Endometrial microvascular endothelial cells (primary cell): ENCODE measurements around the gene TSHZ2. TPM values are rescaled to one million over a fixed set of nuclear protein-coding genes. Genes with fewer than 3 reads are reported as not detected.
"Not testable (repeated sequence)": the region's sequence is repeated elsewhere in the genome, so short reads cannot be mapped to it uniquely, and the experiment has no call there.

Source experiments
- in situ Hi-C: cut with HindIII; loops from 2 replicates; pipeline ENCODE4 v1.10.0; 2017; ENCODE audit warnings: low sequenced_read_pairs, low pct_unique_long_range_greater_than_20kb; ENCODE audit errors: inconsistent ontology term
- total RNA-seq: library from RNA; depleted of rRNA; stranded (reverse); fragments of >200 nt; gene quantifications from one replicate; pipeline ENCODE4 v1.2.3, GENCODE V29; 2015; ENCODE audit errors: inconsistent ontology term

TSHZ2 gene
- total RNA-seq, 1 donor from 2014 or later = not detected

DNA sequence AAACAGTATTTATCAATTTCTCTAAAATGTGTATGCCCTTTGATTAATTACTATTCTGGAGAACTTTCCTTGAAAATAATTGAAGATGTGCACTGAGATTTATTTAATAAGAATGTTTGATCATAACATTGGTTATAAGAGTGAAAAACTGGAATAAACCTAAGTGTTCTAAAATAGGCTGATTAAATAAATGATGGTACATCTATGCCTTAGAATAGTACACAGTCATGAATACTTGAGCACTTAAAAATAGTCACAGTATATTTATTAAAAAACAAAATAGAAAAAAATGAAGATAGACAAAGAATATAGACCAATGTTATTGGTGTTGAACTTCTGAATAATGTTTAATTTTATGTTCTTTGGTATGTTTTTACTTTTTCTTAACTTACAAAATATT lies 528.5 kb downstream of the TSHZ2 start:
- in situ Hi-C loops = no loop called here

DNA sequence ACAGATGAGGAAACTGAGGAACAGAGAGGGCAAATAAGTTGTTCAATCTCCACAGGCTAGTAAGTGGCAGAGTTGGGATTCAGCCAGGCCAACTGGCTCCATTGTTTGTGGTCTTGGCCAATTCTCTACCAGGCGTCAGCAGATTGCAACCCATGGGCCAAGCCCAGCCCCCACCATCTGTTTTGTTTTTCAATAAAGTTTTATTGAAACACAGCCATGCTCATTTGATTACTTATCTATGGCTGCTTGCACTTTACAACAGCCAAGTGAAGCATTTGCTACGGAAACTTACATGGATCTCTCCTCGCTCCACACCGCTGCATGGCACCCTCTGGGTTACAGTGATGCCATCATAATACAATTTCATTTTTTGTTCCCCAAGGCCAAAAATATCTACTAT lies 530.7 kb downstream of the TSHZ2 start:
- in situ Hi-C loops = no loop called here

DNA sequence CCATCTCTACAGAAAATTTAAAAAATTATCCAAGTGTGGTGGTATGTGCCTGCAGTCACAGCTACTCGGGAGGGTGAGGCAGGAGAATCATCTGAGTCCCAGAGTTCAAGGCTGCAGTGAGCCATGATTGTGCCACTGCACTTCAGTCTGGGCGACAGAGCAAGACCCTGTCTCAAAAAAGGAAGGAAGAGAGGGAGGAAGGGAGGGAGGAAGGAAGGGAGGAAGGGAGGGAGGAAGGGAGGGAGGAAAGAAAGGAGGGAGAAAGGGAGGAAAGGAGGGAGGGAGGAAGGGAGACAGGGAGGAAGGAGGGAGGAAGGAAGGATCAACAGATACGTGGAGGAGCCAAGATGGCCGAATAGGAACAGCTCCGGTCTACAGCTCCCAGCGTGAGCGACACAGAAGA lies 531.4 kb downstream of the TSHZ2 start:
- in situ Hi-C loops = no loop called here

DNA sequence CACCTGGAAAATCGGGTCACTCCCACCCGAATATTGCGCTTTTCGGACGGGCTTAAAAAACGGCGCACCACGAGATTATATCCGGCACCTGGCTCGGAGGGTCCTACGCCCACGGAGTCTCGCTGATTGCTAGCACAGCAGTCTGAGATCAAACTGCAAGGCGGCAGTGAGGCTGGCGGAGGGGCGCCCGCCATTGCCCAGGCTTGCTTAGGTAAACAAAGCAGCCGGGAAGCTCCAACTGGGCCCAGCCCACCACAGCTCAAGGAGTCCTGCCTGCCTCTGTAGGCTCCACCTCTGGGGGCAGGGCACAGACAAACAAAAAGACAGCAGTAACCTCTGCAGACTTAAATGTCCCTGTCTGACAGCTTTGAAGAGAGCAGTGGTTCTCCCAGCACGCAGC lies 531.9 kb downstream of the TSHZ2 start:
- in situ Hi-C loops = not testable (repeated sequence)

DNA sequence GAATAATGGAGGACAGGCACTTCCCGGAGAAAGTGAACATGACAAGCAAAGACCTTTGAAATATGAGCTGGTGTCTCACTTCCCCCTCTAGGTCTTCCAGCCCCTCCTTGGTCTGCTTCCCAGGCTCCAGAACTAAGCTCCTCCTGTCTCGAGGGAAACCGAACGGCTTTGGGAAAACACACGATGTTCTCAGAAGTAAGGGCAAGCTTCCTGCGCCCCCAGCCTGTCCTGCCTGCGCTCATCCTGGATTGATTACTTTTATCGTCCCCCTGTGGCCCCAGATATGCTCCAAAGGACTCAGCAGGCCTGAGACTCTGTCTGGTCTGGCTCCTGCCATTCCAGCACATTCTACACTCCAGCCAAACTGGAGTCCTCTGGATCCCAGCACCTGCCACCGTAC lies 538.1 kb downstream of the TSHZ2 start:
- in situ Hi-C loops = no loop called here

DNA sequence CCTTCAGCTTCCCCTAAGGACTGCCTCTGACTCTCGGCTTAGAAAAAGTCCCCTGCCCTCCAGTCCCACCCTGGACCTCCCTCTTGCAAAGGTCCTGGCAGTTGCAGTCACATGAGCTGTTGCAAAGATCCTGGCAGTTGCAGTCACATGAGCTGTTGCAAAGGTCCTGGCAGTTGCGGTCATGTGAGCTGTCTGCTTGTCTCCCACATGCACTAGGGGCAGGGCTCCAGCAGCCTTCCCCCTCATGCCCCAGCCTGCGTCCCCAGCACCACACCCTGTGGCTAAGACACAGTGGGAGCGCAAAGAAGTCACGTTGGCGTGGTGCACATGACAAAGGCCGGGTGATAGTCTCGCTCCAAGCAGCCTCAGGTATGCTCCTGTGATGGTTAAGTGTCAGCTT lies 538.5 kb downstream of the TSHZ2 start:
- in situ Hi-C loops = no loop called here

DNA sequence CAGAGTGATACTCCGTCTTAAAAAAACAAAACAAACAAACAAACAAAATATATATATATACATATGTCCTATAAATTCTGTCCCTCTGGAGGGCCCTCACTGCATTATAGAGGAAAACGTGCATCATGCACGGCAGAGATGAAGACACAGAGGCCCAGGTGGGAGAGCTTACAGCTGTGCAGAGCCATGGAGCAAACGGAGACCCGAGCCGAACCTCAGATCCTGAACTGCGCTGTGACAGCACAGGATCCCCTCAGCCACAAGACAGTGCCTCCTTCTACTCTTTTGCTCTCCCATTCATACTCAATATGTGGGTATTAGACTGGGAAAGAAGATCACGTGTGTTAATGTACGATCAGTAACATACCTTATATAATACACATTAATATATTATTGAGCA lies 539.9 kb downstream of the TSHZ2 start:
- in situ Hi-C loops = no loop called here

DNA sequence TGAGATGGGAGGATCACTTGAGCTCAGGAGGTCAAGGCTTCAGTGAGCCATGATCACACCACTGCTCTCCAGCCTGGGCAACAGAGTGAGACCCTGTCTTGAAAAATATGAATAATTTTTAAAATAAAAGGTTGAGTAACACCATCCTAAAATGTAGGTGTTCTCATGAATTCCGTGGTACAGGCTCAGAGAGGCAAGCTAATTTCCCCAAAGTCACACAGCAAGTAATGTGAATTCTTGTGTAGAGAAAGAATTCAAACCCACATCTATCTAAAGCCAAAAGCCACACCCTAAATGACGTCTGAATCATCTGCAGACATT lies 541.0 kb downstream of the TSHZ2 start:
- in situ Hi-C loops = no loop called here

DNA sequence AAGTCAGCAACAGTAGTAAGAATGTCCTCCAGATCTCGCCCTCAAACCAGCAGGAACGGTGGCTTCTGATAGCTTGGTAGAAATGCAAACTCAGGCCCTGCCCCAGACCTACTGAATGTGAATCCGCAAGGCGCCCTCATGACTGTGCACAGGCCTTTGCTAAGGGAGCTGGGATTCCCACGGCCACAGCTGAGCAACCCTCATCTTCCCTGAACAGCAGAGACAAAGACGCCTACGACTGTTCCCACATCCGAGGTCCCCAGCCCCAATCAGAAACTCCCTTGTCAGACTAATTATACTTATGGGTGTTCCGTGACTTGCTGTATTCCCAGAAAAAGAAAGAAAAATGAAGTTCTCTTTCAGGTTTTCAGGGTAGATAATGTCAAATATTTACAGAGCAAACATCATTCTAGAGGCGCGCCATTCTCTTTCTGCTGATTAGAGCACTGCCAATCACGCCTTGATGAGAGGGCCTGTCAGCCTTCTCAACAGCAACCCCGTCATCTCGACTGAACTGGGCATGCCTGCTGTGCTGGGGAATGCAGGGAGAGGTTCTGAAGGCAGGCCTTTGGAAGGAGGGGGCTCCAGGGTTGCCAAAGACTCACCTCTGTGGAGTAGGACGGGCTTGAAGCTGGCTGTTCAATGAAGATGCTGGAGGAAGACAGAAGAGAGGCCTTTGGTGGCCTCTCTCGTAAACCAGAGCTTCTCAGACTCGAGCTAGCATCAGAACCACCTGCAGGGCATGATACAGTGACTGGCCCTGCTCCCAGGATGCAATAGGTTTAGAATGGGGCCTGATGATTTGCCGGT lies 541.5 kb downstream of the TSHZ2 start:
- in situ Hi-C loops = no loop called here

DNA sequence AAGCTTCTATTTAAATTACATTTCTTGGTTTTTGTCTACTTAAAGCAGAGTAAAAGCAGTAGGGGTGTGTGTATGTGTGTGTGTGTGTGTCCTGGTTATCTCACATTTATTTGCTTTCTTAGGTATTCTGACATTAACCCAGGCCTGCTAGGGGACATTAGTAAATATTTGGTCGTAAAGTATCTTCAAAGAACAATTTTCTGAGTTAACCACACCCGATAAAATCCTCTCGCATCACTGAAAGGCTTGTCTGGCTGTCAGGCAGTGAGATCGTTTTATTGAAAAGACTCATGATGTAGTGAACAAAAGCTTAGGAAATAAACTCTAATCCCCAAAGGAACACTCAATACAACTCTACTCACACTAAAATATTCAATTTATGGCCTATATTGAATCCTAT lies 543.6 kb downstream of the TSHZ2 start:
- in situ Hi-C loops = no loop called here

DNA sequence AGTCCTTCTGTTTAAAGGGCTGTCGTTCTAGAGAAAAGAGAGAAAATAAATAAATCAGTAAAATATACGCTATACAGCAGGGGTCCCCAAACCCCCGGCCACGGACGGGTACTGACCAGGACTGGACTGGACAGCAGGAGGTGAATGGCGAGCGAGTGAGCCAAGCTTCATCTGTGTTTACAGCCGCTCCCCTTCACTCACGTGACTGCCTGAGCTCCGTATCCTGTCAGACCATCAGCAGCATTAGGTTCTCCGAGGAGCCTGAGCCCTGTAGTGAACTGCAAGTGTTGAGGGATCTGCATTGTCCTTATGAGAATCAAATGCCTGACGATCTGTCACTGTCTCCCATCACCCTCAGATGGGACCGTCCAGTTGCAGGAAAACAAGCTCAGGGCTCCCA lies 545.0 kb downstream of the TSHZ2 start:
- in situ Hi-C loops = no loop called here

DNA sequence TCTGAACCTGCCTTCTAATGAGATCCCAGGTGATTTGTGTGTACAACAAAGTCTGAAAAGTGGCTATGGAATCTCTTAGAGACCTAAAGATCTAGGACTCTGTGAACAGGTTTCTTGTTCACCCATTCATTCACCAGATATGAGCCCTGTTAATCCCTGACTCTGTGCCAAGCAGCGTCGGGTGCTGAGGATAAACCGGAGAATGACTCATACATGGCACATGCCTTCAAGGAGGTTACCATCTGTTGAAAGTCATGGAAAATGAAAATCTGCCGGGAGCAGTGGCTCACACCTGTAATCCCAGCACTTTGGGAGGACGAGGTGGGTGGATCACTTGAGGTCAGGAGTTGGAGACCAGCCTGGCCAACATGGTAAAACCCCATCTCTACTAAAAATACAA lies 549.3 kb downstream of the TSHZ2 start:
- in situ Hi-C loops = not testable (repeated sequence)

DNA sequence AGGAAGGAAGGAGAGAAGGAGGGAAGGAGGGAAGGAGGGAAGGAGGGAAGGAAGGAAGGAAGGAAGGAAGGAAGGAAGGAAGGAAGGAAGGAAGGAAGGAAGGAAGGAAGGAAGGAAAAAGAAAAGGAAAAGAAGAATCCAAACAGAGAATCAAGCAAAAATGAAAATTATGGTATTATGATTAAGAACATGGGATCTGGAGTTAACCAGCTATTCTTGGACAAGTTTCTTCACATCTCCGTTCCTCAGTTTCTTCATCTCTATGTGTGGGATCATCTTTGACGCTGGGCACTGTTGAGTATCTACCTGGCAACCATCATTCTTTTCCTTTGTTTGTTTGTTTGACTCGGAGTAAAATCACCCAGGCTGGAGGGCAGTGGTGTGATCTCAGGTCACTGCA lies 549.9 kb downstream of the TSHZ2 start:
- in situ Hi-C loops = no loop called here

DNA sequence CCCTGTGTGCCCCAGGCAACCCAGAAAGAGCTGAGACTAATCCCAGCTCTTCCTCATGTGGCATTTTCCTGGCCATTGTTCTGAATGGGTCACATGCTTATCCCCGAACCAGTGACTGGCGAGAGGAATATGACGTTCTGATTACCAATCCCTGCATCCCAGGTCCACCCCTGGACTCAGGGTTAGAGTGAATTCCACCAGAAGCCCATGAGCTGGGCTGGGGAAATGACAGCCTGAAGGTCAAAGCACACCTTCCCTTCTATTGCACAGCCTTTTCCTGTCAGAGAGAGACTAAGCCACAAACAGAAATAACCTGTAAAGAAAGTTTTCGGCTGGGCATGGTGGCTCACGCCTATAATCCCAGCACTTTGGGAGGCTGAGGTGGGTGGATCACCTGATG lies 550.5 kb downstream of the TSHZ2 start:
- in situ Hi-C loops = no loop called here

DNA sequence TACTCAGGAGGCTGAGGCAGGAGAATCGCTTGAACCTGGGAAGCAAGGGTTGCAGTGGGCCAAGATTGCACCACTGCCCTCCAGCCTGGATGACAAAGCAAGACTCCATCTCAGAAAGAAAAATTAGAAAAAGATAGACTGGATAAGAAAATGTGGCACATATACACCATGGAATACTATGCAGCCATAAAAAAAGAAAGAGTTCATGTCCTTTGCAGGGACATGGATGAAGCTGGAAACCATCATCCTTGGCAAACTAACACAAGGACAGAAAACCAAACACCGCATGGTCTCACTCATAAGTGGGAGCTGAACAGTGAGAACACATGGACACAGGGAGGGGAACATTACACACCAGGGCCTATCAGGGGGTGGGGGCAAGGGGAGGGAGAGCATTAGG lies 551.5 kb downstream of the TSHZ2 start:
- in situ Hi-C loops = not testable (repeated sequence)

DNA sequence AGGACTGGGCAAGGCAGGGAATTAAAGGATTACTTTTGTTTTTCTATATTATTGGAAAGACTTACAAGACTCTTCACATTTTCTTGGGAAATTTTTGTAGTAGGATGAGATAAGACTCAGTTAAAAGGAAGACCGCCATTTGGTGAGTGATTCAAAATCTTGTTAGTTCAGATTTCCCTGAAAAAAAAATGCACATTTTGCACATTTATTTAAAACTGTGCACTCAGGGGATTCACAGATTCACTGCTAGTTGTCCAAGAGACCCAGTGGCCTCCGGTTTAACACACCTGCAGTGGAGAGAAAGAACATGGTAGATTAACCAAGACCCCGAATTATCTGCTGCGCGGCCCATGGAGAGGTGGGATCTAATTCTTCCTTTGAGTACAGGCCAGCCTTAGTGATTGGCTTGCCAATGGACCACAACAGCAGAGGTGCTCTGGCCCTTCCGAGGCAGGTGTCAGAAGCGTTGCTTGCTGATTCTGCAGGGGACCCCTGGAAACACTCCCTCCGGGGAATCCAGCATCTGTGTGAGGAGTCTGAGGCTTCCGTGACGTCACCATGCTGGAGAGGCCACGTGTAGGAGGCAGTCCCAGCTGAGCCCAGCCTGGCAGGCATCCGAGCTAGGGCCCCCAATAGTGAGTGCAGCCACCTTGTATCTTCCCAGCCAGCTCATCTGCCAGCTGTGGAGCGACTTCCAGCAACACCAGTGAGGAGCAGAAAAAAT lies 552.6 kb downstream of the TSHZ2 start:
- in situ Hi-C loops = no loop called here

DNA sequence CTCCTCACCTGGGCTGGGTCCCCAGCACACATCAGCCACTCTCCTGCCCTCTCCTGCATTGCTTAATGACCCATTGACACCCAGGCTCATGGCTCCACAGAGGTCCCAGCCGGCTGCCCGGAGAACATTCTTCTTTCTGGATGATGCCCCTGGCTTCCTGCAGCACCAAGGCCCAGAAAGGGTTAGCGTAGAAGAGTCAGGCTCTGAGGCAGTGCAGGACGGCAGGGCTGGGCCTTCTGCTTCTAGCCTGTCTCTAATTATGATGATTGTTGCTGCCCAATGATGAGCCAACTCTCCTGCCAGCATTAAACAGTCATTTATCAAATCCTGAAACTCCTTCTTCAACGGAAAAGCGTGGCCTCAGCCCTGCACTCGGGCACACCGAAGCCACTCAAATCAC lies 555.0 kb downstream of the TSHZ2 start:
- in situ Hi-C loops = no loop called here

DNA sequence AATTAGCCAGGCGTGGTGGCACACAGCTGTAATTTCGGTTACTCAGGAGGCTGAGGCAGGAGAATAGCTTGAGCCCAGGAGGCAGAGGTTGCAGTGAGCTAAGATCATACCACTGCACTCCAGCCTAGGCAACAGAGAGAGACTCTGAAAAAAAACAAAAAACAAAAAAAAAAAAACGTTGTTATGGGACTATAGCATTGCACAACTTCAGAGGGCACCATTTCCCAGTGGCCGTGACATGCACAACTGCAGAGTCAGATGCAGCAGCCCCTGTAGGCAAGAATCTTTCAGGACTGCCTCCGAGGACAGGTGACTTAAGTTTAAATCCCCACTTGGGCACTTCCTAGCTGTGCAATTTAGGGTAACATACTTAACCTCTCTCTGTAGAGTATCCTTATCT lies 557.5 kb downstream of the TSHZ2 start:
- in situ Hi-C loops = no loop called here

DNA sequence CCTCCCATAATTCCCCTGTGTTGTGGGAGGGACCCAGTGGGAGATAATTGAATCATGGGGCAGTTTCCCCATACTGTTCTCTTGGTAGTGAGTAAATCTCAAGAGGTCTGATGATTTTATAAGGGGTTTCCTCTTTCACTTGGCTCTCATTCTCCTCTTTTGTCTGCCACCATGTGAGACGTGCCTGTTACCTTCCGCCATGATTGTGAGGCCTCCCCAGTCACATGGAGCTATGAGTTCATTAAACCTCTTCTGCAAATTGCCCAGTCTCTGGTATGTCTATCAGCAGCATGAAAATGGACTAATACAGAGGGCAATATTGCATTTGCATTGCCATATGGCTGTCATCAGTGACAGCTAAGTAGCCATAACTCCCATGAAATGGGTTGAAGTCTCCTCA lies 558.3 kb downstream of the TSHZ2 start:
- in situ Hi-C loops = no loop called here

DNA sequence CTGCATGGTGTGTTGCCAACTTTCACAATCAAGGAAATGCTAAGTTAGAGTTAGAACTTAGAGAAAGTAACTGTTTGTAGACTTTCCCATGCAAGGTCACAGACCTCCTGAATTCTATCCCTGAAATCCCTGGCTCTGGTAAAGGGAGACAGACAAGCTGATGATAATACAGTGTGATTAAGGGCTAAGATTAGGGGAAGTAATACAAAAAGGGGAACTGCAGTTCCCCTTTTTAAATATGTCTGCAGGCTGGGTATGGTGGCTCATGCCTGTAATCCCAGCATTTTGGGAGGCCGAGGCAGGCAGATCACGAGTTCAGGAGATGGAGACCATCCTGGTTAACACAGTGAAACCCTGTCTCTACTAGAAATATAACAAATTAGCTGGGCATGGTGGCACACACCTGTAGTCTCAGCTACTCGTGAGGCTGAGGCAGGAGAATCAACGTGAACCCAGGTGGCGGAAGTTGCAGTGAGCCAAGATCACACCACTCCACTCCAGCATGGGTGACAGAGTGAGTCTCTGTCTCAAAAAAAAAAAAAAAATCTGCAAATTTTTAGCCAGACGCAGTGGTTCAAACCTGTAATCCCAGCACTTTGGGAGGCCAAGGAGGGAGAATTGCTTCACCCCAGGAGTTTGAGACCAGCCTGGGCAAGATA lies 560.6 kb downstream of the TSHZ2 start:
- in situ Hi-C loops = not testable (repeated sequence)
